Left ventricle myocardium inferior (tissue), 1 donor: ENCODE results near the gene RNF40. TPM values are rescaled to one million over a fixed set of nuclear protein-coding genes. Genes with fewer than 3 reads are reported as not detected.
A peak's percentile ranks its signal among the peaks of the same experiment; 100 is the strongest.
"Not testable (repeated sequence)": the region's sequence is repeated elsewhere in the genome, so short reads cannot be mapped to it uniquely, and the experiment has no call there.

Source experiments
- DNase-seq: peaks from one replicate; pipeline ENCODE4 v3.0.0-alpha.2; 2020
- H3K27ac ChIP-seq: fragments of 200-600 bp; replicated peaks from 2 replicates; pipeline ENCODE4 v1.8.0; 2021
- H3K27me3 ChIP-seq: fragments of 200-600 bp; 2 replicates; pipeline ENCODE4 v1.8.0; 2021; ENCODE audit warnings: low read depth
- H3K36me3 ChIP-seq: fragments of 200-600 bp; 2 replicates; pipeline ENCODE4 v1.8.0; 2021
- H3K4me1 ChIP-seq: fragments of 200-600 bp; 2 replicates; pipeline ENCODE4 v1.8.0; 2021
- H3K4me3 ChIP-seq: fragments of 200-600 bp; 2 replicates; pipeline ENCODE4 v1.8.0; 2021; ENCODE audit warnings: mild to moderate bottlenecking, moderate library complexity
- H3K9me3 ChIP-seq: fragments of 200-600 bp; replicated peaks from 2 replicates; pipeline ENCODE4 v1.8.0; 2021
- intact Hi-C: fragments of 100-400 bp; cut with micrococcal nuclease; formaldehyde crosslinking; loops from one replicate; pipeline ENCODE4 v1.11.0; 2022
- total RNA-seq: library from RNA; stranded (reverse); fragmentation: NEBNext Ultra II Directional; extraction: Animal tissue kit (Norgen Biotek cat#: 25700); gene quantifications from one replicate; pipeline ENCODE4 v1.2.1, GENCODE V29; 2021
- TF ChIP-seq, protein P1 (sequence below): fragments of 200-600 bp; IDR thresholded peaks from 2 replicates; pipeline ENCODE4 v1.8.0; 2021; ENCODE audit warnings: antibody characterized with exemption, mild to moderate bottlenecking, borderline replicate concordance
- donor health status: DM: no; HTN: yes; CAD: no; lungs with severe emphysema.

RNF40 gene
- total RNA-seq, 1 donor from 2014 or later = 35.6 TPM

GRCh38 chr16:30802936-30803335 is 40.8 kb downstream of the RNF40 start:
- Histone ChIP-seq H3K27me3 (no peaks in the 10 kb centered on the region), H3K27ac (no peak overlapping the region), H3K36me3 (no peaks in the 10 kb centered on the region), H3K4me3 (no peak overlapping the region), H3K4me1 (peaks cover 26% of the 10 kb centered on the region), H3K9me3 (no peaks in the 10 kb centered on the region)
- TF ChIP-seq, protein P1, sequence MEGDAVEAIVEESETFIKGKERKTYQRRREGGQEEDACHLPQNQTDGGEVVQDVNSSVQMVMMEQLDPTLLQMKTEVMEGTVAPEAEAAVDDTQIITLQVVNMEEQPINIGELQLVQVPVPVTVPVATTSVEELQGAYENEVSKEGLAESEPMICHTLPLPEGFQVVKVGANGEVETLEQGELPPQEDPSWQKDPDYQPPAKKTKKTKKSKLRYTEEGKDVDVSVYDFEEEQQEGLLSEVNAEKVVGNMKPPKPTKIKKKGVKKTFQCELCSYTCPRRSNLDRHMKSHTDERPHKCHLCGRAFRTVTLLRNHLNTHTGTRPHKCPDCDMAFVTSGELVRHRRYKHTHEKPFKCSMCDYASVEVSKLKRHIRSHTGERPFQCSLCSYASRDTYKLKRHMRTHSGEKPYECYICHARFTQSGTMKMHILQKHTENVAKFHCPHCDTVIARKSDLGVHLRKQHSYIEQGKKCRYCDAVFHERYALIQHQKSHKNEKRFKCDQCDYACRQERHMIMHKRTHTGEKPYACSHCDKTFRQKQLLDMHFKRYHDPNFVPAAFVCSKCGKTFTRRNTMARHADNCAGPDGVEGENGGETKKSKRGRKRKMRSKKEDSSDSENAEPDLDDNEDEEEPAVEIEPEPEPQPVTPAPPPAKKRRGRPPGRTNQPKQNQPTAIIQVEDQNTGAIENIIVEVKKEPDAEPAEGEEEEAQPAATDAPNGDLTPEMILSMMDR = no peak
- no peak for DNase-seq
- intact Hi-C loops = no loop called here

DNA sequence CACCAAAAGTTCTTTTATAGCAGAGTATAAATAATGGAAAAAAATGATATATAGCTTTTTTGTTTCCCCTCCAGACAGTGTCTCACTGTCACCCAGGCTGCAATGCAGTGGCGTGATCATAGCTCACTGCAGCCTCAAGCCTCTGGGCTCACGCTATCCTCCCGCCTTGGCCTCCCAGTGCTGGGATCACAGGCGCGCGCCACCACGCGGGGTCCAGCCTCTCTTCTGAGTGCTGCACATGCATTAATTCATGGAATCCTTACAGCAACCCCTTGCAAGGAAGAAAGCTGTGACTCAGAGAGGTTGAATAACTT is 42.9 kb downstream of the RNF40 start:
- Histone ChIP-seq H3K9me3 (no peaks in the 10 kb centered on the region), H3K4me3 (peak overlapping the region; percentile 77), H3K27me3 (no peaks in the 10 kb centered on the region), H3K27ac (peak overlapping the region; percentile 96), H3K4me1 (peaks cover 26% of the 10 kb centered on the region), H3K36me3 (no peaks in the 10 kb centered on the region)
- intact Hi-C loops = no loop called here
- no peak for DNase-seq
- TF ChIP-seq, protein P1 = no peak

GRCh38 chr16:30805370-30806169 is 43.4 kb downstream of the RNF40 start:
- Histone ChIP-seq H3K27me3 (no peaks in the 10 kb centered on the region), H3K9me3 (no peaks in the 10 kb centered on the region), H3K4me3 (peak overlapping the region; percentile 77), H3K27ac (peak overlapping the region; percentile 96), H3K36me3 (no peaks in the 10 kb centered on the region), H3K4me1 (peaks cover 26% of the 10 kb centered on the region)
- DNase-seq = peak; percentile 90
- intact Hi-C loops = no loop called here
- TF ChIP-seq, protein P1 = peak; percentile 17

DNA sequence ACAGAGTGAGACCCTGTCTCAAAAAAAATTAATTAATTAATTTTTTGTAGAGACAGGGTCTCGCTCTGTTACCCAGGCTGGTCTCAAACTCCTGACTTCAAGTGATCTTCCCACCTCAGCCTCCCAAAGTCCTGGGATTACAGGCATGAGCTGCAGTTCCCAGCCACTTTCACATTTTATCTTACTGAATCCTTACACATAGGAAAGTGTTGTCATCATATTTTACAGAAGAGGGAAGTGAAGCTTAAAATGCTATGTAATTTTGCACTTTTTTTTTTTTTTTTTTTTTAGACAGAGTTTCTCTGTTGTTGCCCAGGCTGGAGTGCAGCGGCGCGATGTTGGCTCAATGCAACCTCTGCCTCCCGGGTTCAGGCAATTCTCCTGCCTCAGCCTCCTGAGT is 46.0 kb downstream of the RNF40 start:
- intact Hi-C loops = no loop called here
- Histone ChIP-seq H3K36me3 (no peaks in the 10 kb centered on the region), H3K4me3 (no peak overlapping the region), H3K27me3 (no peaks in the 10 kb centered on the region), H3K27ac (no peak overlapping the region), H3K4me1 (peaks cover 26% of the 10 kb centered on the region), H3K9me3 (no peaks in the 10 kb centered on the region)
- DNase-seq = no peak
- TF ChIP-seq, protein P1 = no peak

DNA sequence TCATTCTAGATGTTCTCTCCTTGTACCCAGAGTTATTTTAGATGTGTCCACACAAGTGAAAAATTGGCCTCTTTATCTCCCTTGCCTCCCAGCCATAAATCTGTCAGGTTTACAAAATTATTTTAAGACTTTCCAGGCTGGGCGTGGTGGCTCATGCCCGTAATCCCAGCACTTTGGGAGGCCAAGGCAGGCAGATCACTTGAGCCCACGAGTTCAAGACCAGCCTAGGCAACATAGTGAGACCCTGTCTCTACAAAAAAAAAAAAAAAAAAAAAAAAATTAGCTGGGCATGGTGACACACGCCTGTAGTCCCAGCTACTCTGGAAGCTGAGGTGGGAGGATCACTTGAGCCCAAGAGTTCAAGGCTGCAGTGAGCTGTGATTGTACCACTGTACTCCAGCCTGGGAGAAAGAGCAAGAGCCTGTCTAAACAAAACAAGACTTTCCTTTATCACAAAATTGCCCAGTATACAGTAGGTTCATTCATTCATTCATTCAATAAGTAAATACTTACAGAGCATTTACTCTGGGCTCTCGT is 46.8 kb downstream of the RNF40 start:
- H3K9me3 ChIP-seq, H3K27ac ChIP-seq, DNase-seq, H3K36me3 ChIP-seq, intact Hi-C loops, H3K4me3 ChIP-seq, H3K27me3 ChIP-seq: not testable (repeated sequence)
- peaks cover 33% of the 10 kb centered on the region for H3K4me1 ChIP-seq

- intact Hi-C loops, H3K27me3 ChIP-seq, H3K4me3 ChIP-seq, H3K36me3 ChIP-seq, H3K27ac ChIP-seq, H3K9me3 ChIP-seq, DNase-seq: not testable (repeated sequence)
- peaks cover 35% of the 10 kb centered on the region for H3K4me1 ChIP-seq
Measured at GRCh38 chr16:30809675-30810074, 47.6 kb downstream of the RNF40 start.
